GM19043 (cell line): ENCODE measurements around the gene IGFL1.
"Not testable (repeated sequence)": the region's sequence is repeated elsewhere in the genome, so short reads cannot be mapped to it uniquely, and the experiment has no call there.

ENCODE experiments used
- ATAC-seq: cut with Tn5 transposase; IDR thresholded peaks from one replicate; pipeline ENCODE4 v1.9.1; 2021; ENCODE audit warnings: low read depth; ENCODE audit not compliant: unreplicated experiment

The IGFL1 gene

DNA sequence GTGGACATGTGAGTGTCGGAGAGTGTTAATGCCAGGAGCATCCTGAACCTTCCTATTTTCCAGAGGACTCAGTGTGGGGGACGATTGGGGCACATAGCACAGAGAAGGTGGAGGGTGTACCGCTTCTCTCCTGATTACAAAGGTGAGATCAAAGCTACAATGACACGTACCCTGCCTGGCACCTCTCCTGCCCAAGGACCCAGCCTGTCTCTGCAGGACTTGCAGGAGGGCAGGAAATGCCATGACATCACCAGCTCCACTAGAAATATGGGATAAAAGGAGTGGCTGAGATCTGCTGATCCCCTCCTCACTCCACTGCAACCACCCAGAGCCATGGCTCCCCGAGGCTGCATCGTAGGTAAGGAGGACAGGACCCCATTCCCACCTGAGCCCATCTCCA, at the start of gene IGFL1:
TSS of gene IGFL1 (plus strand) at position 301 of the 400 bp plus-strand sequence. CDS start at position 334, 33 bp downstream.
- no peak for ATAC-seq

DNA sequence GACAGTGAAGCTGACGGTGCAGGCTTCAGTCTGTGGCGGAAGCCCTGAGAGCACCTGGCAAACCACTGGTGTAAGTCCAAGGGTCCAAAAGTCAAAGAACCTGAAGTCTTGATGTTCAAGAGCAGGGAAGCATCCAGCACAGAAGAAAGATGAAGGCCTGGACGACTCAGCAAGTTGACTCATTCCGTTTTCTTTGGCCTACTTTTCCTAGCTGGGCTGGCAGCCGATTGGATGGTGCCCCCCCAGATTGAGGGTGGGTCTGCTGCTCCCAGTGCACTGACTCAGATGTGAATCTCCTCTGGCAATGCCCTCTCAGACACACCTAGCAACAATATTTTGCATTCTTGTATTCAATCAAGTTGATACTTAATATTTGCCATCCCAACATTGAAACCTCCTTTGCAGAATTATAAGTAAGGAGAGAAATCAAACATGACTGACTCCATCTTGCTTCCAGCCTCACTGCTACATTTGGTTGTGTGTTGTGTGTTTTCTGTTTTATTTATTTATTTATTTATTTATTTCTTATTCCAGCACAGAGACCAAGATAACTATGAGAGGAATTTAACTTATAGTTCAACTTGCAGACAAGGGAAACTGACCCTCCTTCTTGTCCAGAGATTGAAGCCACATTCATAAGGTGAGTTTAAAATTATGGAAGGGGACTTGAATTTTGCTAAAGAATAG, 48.7 kb upstream of the IGFL1 start:
- ATAC-seq = no peak

DNA sequence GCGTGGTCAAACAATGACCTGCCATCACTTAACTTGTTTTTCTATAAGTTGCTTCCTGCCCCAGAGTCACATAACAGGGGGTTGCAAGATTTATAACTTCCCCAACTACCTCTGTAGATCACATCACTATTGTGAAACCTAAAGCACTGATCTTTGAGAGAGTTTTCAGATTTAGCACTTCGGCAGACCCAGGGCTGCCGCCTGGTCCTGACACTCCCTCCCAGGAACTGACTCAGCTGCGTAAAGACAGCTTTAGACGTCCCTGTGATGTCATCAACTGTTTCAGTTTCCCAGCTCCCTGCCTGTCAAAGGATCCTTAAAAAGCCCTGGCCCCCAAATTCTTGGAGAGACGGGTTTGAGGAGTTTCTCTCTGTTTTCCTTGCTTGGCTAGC, 48.2 kb upstream of the IGFL1 start:
- no peak for ATAC-seq

GRCh38 chr19:46182476-46182875, 47.1 kb upstream of the IGFL1 start:
- ATAC-seq = no peak

DNA sequence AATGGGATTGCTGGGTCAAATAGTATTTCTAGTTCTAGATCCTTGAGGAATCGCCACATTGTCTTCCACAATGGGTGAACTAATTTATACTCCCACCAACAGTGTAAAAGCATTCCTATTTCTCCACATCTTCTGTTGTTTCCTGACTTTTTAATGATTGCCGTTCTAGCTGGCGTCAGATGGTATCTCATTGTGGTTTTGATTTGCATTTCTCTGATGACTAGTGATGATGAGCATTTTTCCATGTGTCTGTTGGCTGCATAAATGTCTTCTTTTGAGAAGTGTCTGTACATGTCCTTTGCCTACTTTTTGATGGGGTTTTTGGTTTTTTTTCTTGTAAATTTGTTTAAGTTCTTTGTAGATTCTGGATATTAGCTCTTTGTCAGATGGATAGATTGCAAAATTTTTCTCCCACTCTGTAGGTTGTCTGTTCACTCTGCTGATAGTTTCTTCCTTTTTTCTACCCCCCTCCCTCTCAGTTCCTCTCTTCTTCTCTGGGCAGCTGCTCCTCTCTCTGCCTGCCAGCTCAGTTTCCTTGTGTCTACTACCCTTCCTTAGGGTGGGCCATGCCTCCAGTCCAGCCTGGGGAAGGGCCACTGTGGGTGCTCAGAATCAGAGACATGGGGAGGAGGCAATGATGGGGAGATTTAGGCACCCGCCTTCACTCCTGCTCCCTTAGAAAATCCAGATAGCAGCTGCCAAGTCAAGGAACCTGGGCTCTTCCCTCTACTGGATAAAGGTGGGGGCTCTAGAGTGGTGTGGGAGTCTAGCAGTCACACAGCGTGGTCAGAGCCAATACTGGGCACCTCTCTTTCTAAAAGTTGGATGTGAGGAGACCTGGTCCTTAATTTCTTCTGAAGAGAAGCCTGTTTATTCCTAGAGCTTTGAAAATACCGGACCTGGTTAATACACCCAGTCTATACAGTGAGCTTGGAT, 44.5 kb upstream of the IGFL1 start:
- ATAC-seq = not testable (repeated sequence)

DNA sequence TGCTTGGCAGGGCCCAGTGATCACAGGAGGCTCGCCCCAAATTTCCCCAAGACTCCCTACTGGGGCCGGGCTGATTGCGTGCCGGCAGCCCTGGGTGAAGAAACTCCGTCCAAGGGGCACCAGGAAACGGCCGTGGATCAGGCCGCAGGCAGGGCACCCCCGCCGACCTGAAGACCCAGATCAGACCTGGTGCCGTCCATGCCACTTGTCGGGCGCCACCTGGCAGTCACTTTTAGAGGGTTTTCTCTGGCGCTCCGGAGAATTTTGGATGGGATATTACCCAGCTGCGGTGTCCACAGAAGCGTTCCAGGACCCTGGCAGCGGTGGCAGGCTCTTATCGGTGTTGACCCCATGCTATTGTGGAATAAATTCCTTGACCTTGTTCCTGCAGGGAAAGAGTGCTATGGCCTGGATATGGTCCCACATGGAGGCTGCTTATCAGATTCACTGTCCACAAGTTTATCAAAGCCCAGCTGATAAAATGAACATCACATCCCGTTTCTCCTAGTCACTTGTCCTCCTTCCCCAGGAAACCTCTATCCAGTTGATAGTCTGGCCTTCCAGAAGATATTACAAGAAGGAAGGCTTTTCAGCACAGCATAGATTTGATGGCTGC, 43.3 kb upstream of the IGFL1 start:
- no peak for ATAC-seq

DNA sequence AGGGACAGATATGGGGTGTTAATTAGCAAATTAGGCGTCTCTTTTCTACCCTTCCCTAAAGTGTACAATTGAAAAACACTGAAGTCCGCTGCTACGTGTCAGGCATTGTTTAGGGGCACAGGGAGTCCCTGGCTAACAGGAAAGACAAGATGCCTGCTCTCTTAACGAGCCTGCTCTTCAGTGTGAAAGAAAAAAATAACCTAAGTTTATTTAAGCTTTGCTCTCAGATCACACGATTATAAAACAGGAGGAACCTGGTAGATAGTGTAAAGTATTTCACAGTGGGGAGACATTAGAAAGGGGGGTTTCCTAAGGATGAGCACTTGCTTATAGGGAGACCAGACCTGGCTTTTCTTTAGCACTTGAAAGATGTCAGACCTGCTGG, 42.8 kb upstream of the IGFL1 start:
- no peak for ATAC-seq

- ATAC-seq = no peak
These were observed 39.3 kb upstream of the IGFL1 start for GRCh38 chr19:46189971-46190888.

- no peak for ATAC-seq
These were observed 38.2 kb upstream of the IGFL1 start for GRCh38 chr19:46191356-46191755.

GRCh38 chr19:46191972-46192371, 37.6 kb upstream of the IGFL1 start:
- ATAC-seq = no peak

DNA sequence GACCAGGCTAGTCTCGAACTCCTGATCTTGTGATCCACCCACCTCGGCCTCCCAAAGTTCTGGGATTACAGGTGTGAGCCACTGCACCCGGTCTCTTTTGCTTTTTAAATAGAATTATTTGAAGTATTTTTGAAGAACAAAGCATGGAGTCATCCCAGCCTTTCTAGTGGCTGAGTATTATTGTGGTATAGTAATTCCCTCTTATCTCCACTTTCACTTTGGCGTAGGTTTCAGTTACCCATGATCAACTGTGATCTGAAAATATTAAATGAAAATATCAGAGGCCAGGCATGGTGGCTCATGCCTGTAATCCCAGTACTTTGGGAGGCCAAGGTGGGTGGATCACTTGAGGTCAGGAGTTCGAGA, 36.9 kb upstream of the IGFL1 start:
- not testable (repeated sequence) for ATAC-seq

- no peak for ATAC-seq
These were observed 36.4 kb upstream of the IGFL1 start for GRCh38 chr19:46192992-46193650.

DNA sequence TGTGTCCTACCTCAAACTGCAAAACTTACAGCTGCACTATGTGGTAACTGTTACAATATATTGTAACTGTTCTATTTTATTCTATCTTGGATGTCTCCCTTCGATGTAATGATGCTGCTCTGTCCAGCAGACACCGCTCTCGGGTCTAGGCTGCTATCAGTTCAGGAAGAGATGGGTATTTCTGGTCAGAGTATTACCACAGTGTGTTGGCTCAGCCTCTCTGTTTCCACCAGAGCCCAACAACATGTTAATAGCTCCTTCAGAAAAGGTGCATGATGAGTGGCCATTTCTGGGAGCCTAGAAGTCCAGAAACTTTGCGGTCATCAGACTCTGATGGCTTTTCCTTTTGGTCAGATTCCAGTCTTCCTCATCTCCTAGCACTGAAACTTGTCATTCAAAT, 35.9 kb upstream of the IGFL1 start:
- no peak for ATAC-seq

GRCh38 chr19:46195104-46195503, 34.4 kb upstream of the IGFL1 start:
- ATAC-seq = no peak

GRCh38 chr19:46195919-46196318, 33.6 kb upstream of the IGFL1 start:
- ATAC-seq = not testable (repeated sequence)

GRCh38 chr19:46196410-46197124, 33.0 kb upstream of the IGFL1 start:
- ATAC-seq = no peak

DNA sequence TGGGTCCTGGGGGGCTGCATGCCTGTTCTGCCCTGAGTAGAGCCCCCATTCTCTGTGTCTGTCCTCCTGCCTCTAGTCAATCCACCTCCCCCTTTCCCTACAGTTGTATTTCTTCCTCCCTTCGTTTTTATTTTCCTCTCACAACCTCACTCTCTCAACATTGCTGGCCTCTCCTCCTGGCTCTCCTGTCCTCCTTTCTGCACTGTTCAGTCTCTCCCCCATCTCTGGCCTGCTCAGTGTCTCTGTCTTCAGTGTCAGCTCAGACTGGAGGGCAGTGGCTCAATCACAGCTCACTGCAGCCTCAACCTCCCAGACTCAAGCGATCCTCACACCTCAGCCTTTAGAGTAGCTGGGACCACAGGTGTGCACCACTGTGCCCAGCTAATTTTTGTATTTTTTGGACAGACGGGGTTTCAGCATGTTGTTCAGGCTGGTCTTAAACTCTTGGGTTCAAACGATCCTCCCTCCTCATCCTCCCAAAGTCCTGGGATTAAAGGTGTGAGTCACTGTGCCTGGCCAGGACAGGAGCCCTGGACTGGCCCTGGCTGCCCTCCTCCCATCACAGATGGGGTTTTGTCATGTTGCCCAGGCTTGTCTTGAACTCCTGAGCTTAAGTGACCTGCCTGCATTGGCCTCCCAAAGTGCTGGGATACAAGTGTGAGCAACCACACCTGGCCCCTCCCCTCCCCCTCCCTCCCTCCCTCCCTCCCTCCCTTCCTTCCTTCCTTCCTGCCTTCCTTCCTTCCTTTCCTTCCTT, 32.0 kb upstream of the IGFL1 start:
- ATAC-seq = no peak

GRCh38 chr19:46198756-46199155, 30.8 kb upstream of the IGFL1 start:
- ATAC-seq = no peak
